NCI-H82 treated with DMSO at 0.1 percent for 48 hours (cell line): ENCODE results near the gene NKAIN1.
"Not testable (repeated sequence)": the region's sequence is repeated elsewhere in the genome, so short reads cannot be mapped to it uniquely, and the experiment has no call there.

Source experiments
- DNase-seq: peaks from one replicate; lab custom pipeline; 2025; ENCODE audit not compliant: unreplicated experiment; lab: John Stamatoyannopoulos, UW

NKAIN1 gene

GRCh38 chr1:31198150-31198549 is 41.5 kb downstream of the NKAIN1 start:
- DNase-seq = no peak

- no peak for DNase-seq
Measured at GRCh38 chr1:31196685-31197084, 43.0 kb downstream of the NKAIN1 start.

- DNase-seq = not testable (repeated sequence)
Measured at GRCh38 chr1:31195267-31195666, 44.4 kb downstream of the NKAIN1 start.

- no peak for DNase-seq
Measured at GRCh38 chr1:31193729-31194128, 46.0 kb downstream of the NKAIN1 start.

- peak; percentile 43 for DNase-seq
Measured at GRCh38 chr1:31191281-31191680, 48.4 kb downstream of the NKAIN1 start.

- no peak for DNase-seq
Measured at GRCh38 chr1:31189696-31190674, 49.7 kb downstream of the NKAIN1 start.

- DNase-seq = peak; percentile 38
Measured at GRCh38 chr1:31183927-31184554, 55.6 kb downstream of the NKAIN1 start.

GRCh38 chr1:31183126-31183525 is 56.6 kb downstream of the NKAIN1 start:
- DNase-seq = no peak

- no peak for DNase-seq
Measured at GRCh38 chr1:31182352-31182751, 57.3 kb downstream of the NKAIN1 start.

GRCh38 chr1:31181515-31182343 is 58.0 kb downstream of the NKAIN1 start:
- DNase-seq = no peak

- no peak for DNase-seq
Measured at GRCh38 chr1:31180338-31180737, 59.3 kb downstream of the NKAIN1 start.

- not testable (repeated sequence) for DNase-seq
Measured at GRCh38 chr1:31176291-31176690, 63.4 kb downstream of the NKAIN1 start.

GRCh38 chr1:31170486-31170735 is 69.3 kb downstream of the NKAIN1 start:
- DNase-seq = no peak

- DNase-seq = no peak
Measured at GRCh38 chr1:31166462-31166861, 73.2 kb downstream of the NKAIN1 start.

- DNase-seq = no peak
Measured at GRCh38 chr1:31164291-31164690, 75.4 kb downstream of the NKAIN1 start.

- no peak for DNase-seq
Measured at GRCh38 chr1:31163866-31164265, 75.8 kb downstream of the NKAIN1 start.

- no peak for DNase-seq
Measured at GRCh38 chr1:31161571-31161970, 78.1 kb downstream of the NKAIN1 start.

GRCh38 chr1:31159869-31160611 is 79.6 kb downstream of the NKAIN1 start:
- no peak for DNase-seq

GRCh38 chr1:31159323-31159722 is 80.4 kb downstream of the NKAIN1 start:
- no peak for DNase-seq

GRCh38 chr1:31155216-31155806 is 84.4 kb downstream of the NKAIN1 start:
- peak; percentile 42 for DNase-seq
